Measurements from ENCODE around the gene CDK11B. TPM values are rescaled to one million over a fixed set of nuclear protein-coding genes. Genes with fewer than 3 reads are reported as not detected.

The CDK11B gene
- total and polyA plus RNA-seq, 11 donors: 20.4 to 39.4 (median 24.8) TPM

GRCh38 chr1:1617516-1617915 is 41.3 kb downstream of the CDK11B start:
- TF ChIP-seq CTCF (IDR thresholded peaks at IDR 0.05): no peak
- TF ChIP-seq POLR2A (IDR thresholded peaks at IDR 0.05): no peak
- DNase-seq: peak in 2 of 5 donors; percentile 3 to 15
- Histone ChIP-seq H3K4me1 (peaks cover 7 to 62% (median 41%) of the 10 kb centered on the region in 12 donors), H3K27ac (no peak overlapping the region), H3K4me3 (peak overlapping the region in 2 of 12 donors; percentile 90 to 100), H3K9me3 (no peaks in the 10 kb centered on the region), H3K36me3 (peaks cover 0 to 19% (median 7%) of the 10 kb centered on the region in 9 donors), H3K27me3 (no peaks in the 10 kb centered on the region)
- intact Hi-C loops (cut with DNase I): loop anchor here in 1 of 10 donors (10.0 kb wide), 2 partner anchors 103 to 503 kb away; partner anchors contain the start of genes ATAD3A and C1orf159
- WGBS, 4 donors: 80 to 93% (median 85%) methylated on average over 11 of the region's 11 CpGs
- no peak for ATAC-seq

- intact Hi-C loops (cut with DNase I): loop anchor here in 1 of 10 donors (10.0 kb wide), 2 partner anchors 102 to 502 kb away; partner anchors contain the start of genes ATAD3A and C1orf159
- H3K4me3 ChIP-seq: peak overlapping the region; percentile 81 to 100 (median 97)
- WGBS, 4 donors: 77 to 89% (median 81%) methylated on average over 13 to 19 of the region's 19 CpGs
- ATAC-seq (no peak), DNase-seq (peak in 3 of 5 donors; percentile 30 to 54 (median 31))
- H3K9me3 ChIP-seq: no peaks in the 10 kb centered on the region
- H3K27me3 ChIP-seq: no peaks in the 10 kb centered on the region
- TF ChIP-seq CTCF (IDR thresholded peaks at IDR 0.05): no peak
- H3K27ac ChIP-seq: peak overlapping the region in 7 of 12 donors; percentile 99 to 100 (median 100)
- H3K36me3 ChIP-seq: peaks cover 0 to 19% (median 7%) of the 10 kb centered on the region in 9 donors
- H3K4me1 ChIP-seq: peaks cover 7 to 57% (median 41%) of the 10 kb centered on the region in 12 donors
Observed at GRCh38 chr1:1616838-1617237, 42.0 kb downstream of the CDK11B start.

- peaks cover 0 to 19% (median 7%) of the 10 kb centered on the region in 9 donors for H3K36me3 ChIP-seq
- TF ChIP-seq POLR2A (IDR thresholded peaks at IDR 0.05) (no peak), CTCF (IDR thresholded peaks at IDR 0.05) (no peak)
- ATAC-seq (peak in 2 of 4 donors; percentile 23 to 29), DNase-seq (peak in 4 of 5 donors; percentile 58 to 74 (median 68))
- 4 to 24% (median 5%) methylated on average over 15 to 80 of the region's 80 CpGs for WGBS, 4 donors
- no peaks in the 10 kb centered on the region for H3K9me3 ChIP-seq
- intact Hi-C loops (cut with DNase I): loop anchor here in 1 of 10 donors (10.0 kb wide), 2 partner anchors 101 to 501 kb away; partner anchors contain the start of genes ATAD3A and C1orf159
- H3K4me3 ChIP-seq: peak overlapping the region; percentile 81 to 100 (median 97)
- no peaks in the 10 kb centered on the region for H3K27me3 ChIP-seq
- H3K4me1 ChIP-seq: peaks cover 7 to 52% (median 38%) of the 10 kb centered on the region in 12 donors
- peak overlapping the region; percentile 99 to 100 (median 100) for H3K27ac ChIP-seq
Observed at GRCh38 chr1:1616045-1616790, 42.6 kb downstream of the CDK11B start.

Measured in heart left ventricle (tissue), 16 donors.